ENCODE measurements around the gene LAMB1. TPM values are rescaled to one million over a fixed set of nuclear protein-coding genes. Genes with fewer than 3 reads are reported as not detected.

The LAMB1 gene
- total RNA-seq, 1 experiment from 2014 or later: 32.0 TPM

- Histone ChIP-seq H3K36me3 (ENCODE audit: control insufficient read depth in 1 of 2, insufficient read depth in 2 of 2, low read length in 2 of 2) (peaks cover 0 to 3% of the 10 kb centered on the region in 2 experiments; a peak in 1 of 4 replicates), H3K9me2 (ENCODE audit: insufficient read depth) (no peaks in the 10 kb centered on the region), H3K9ac (ENCODE audit: low read length) (no peak overlapping the region), H3K4me1 (ENCODE audit: control insufficient read depth in 1 of 2, insufficient read depth in 2 of 2, low read length in 2 of 2) (peaks cover 2 to 3% of the 10 kb centered on the region in 2 experiments; a peak in 2 of 4 replicates), H2AFZ (ENCODE audit: low read depth, low read length, poor library complexity, severe bottlenecking) (no peak overlapping the region), H3K27ac (ENCODE audit: low read depth, low read length) (no peak overlapping the region), H3K79me2 (ENCODE audit: insufficient read depth, low read length) (no peaks in the 10 kb centered on the region), H3K27me3 (ENCODE audit: insufficient read depth, low read length) (no peaks in the 10 kb centered on the region), H3K4me3 (replicated peaks in 1 of 2; ENCODE audit: low read depth in 1 of 2, low read length in 2 of 2) (no peak overlapping the region), H3K9me3 (ENCODE audit: control insufficient read depth in 1 of 2, insufficient read depth in 1 of 2, low read depth in 1 of 2, low read length in 2 of 2) (no peaks in the 10 kb centered on the region), H4K20me1 (ENCODE audit: insufficient read depth) (no peaks in the 10 kb centered on the region), H3K4me2 (ENCODE audit: low read length) (no peak overlapping the region)
- RAD21 ChIA-PET (ENCODE audit: low non-redundant PET in 1 of 2, low total read pairs in 2 of 2, uncharacterized antibody in 2 of 2, unreplicated experiment in 2 of 2): no interaction called here
- ATAC-seq (no peak), DNase-seq (ENCODE audit: low read depth, low spot score) (no peak)
- TF ChIP-seq POLR2AphosphoS5 (IDR thresholded peaks at IDR 0.05; ENCODE audit: low read depth, low read length): no peak
- TF ChIP-seq ZBTB33 (IDR thresholded peaks at IDR 0.05; ENCODE audit: extremely low read depth, insufficient replicate concordance, low read length): no peak
- TF ChIP-seq SIN3A (IDR thresholded peaks at IDR 0.05; ENCODE audit: low read depth): no peak
- TF ChIP-seq ZNF274 (IDR thresholded peaks at IDR 0.05; ENCODE audit: low read depth, low read length): no peak
- TF ChIP-seq POLR2A (IDR thresholded peaks at IDR 0.05; ENCODE audit: borderline replicate concordance, extremely low read depth, insufficient read depth, insufficient read length): no peak
- no peak for TF ChIP-seq SRF (IDR thresholded peaks at IDR 0.05; ENCODE audit: low read depth)
- TF ChIP-seq ATF3 (IDR thresholded peaks at IDR 0.05): no peak
- TF ChIP-seq JUND (IDR thresholded peaks at IDR 0.05): no peak
- no peak for TF ChIP-seq MAX (IDR thresholded peaks at IDR 0.05)
- no peak for TF ChIP-seq REST (IDR thresholded peaks at IDR 0.05; ENCODE audit: low read depth)
- no peak for TF ChIP-seq EZH2 (IDR thresholded peaks at IDR 0.05)
- no peak for TF ChIP-seq ELF1 (IDR thresholded peaks at IDR 0.05; ENCODE audit: borderline replicate concordance, low read depth)
- TF ChIP-seq CBX3 (IDR thresholded peaks at IDR 0.05; ENCODE audit: low read depth): no peak
- no peak for TF ChIP-seq EGR1 (IDR thresholded peaks at IDR 0.05; ENCODE audit: low read depth)
- no TSS peak for BruUV-seq (replicated peaks)
- intact Hi-C loops (cut with micrococcal nuclease): no loop called here
- POLR2A ChIA-PET: no interaction called here
- CTCF ChIA-PET: no interaction called here
These were observed 13.2 kb downstream of the LAMB1 start for GRCh38 chr7:107989618-107990373.

All from HCT116 (cell line).